ENCODE measurements around the gene TRIM28. TPM values are rescaled to one million over a fixed set of nuclear protein-coding genes. Genes with fewer than 3 reads are reported as not detected.
A peak's percentile ranks its signal among the peaks of the same experiment; 100 is the strongest.

TRIM28 gene
- total RNA-seq, 1 experiment from 2014 or later, result 1,221 TPM

GRCh38 chr19:58519355-58520256 is 24.3 kb upstream of the TRIM28 start, which contains the start of gene ZBTB45 (continued):
- peak; percentile 79 for TF ChIP-seq SMAD3 (CRISPR knock-in tag; IDR thresholded peaks at IDR 0.05; ENCODE audit: borderline replicate concordance)
- TF ChIP-seq NFE2L1 (CRISPR knock-in tag; IDR thresholded peaks at IDR 0.05), result peak; percentile 96
- TF ChIP-seq EMX1 (CRISPR knock-in tag; IDR thresholded peaks at IDR 0.05), result peak; percentile 80
- peak; percentile 95 for TF ChIP-seq FOXP1 (CRISPR knock-in tag; IDR thresholded peaks at IDR 0.05; ENCODE audit: borderline replicate concordance)
- TF ChIP-seq ERG (CRISPR knock-in tag; IDR thresholded peaks at IDR 0.05), result no peak
- TF ChIP-seq AFF4 (CRISPR knock-in tag; IDR thresholded peaks at IDR 0.05; ENCODE audit: borderline replicate concordance), result no peak; the same call in 1 of the 2 replicates
- TF ChIP-seq GABPB1 (CRISPR knock-in tag; IDR thresholded peaks at IDR 0.05), result peak; percentile 97
- TF ChIP-seq ZNF423 (CRISPR knock-in tag; IDR thresholded peaks at IDR 0.05), result no peak
- no peak for TF ChIP-seq JUN (CRISPR knock-in tag; IDR thresholded peaks at IDR 0.05)
- no peak for TF ChIP-seq ZNF121 (CRISPR knock-in tag; IDR thresholded peaks at IDR 0.05)
- TF ChIP-seq ATF2 (CRISPR knock-in tag; IDR thresholded peaks at IDR 0.05; ENCODE audit: borderline replicate concordance, low read depth), result no peak
- TF ChIP-seq USF1 (CRISPR knock-in tag; IDR thresholded peaks at IDR 0.05), result peak; percentile 53; the same call in 1 of the 2 replicates
- peak; percentile 94 for TF ChIP-seq SP1 (CRISPR knock-in tag; conservative IDR thresholded peaks at IDR 0.05)
- TF ChIP-seq ZNF219 (CRISPR knock-in tag; IDR thresholded peaks at IDR 0.05; ENCODE audit: borderline replicate concordance), result no peak
- 0 out of 2 replicates have a peak, but pooled peaks have one; percentile 38 for TF ChIP-seq ZNF138 (CRISPR knock-in tag; conservative IDR thresholded peaks at IDR 0.05)
- peak; percentile 85; the same call in 1 of the 2 replicates for TF ChIP-seq FOXK1 (CRISPR knock-in tag; IDR thresholded peaks at IDR 0.05)
- peak; percentile 56; the same call in 1 of the 2 replicates for TF ChIP-seq ETV6 (CRISPR knock-in tag; IDR thresholded peaks at IDR 0.05)
- TF ChIP-seq ZNF232 (CRISPR knock-in tag; IDR thresholded peaks at IDR 0.05), result peak; percentile 79; the same call in 1 of the 2 replicates
- 0 out of 2 replicates have a peak, but pooled peaks have one; percentile 77 for TF ChIP-seq ZNF512 (CRISPR knock-in tag; IDR thresholded peaks at IDR 0.05; ENCODE audit: borderline replicate concordance)
- peak; percentile 75 for TF ChIP-seq CTCF (IDR thresholded peaks at IDR 0.05)
- peak; percentile 75; the same call in 1 of the 2 replicates for TF ChIP-seq NR2C2 (CRISPR knock-in tag; IDR thresholded peaks at IDR 0.05)
- no peak for TF ChIP-seq RORB (CRISPR knock-in tag; IDR thresholded peaks at IDR 0.05)
- no peak for TF ChIP-seq ZSCAN18 (CRISPR knock-in tag; IDR thresholded peaks at IDR 0.05)
- peak; percentile 94 for TF ChIP-seq HMGXB4 (CRISPR knock-in tag; IDR thresholded peaks at IDR 0.05)
